Left ventricle myocardium inferior (tissue), 1 donor: ENCODE measurements around the gene WASL. TPM values are rescaled to one million over a fixed set of nuclear protein-coding genes. Genes with fewer than 3 reads are reported as not detected.

Experiments
- DNase-seq: peaks from one replicate; pipeline ENCODE4 v3.0.0-alpha.2; 2020
- H3K27ac ChIP-seq: fragments of 200-600 bp; replicated peaks from 2 replicates; pipeline ENCODE4 v1.8.0; 2021
- H3K27me3 ChIP-seq: fragments of 200-600 bp; 2 replicates; pipeline ENCODE4 v1.8.0; 2021; ENCODE audit warnings: low read depth
- H3K36me3 ChIP-seq: fragments of 200-600 bp; 2 replicates; pipeline ENCODE4 v1.8.0; 2021
- H3K4me1 ChIP-seq: fragments of 200-600 bp; 2 replicates; pipeline ENCODE4 v1.8.0; 2021
- H3K4me3 ChIP-seq: fragments of 200-600 bp; 2 replicates; pipeline ENCODE4 v1.8.0; 2021; ENCODE audit warnings: mild to moderate bottlenecking, moderate library complexity
- H3K9me3 ChIP-seq: fragments of 200-600 bp; replicated peaks from 2 replicates; pipeline ENCODE4 v1.8.0; 2021
- intact Hi-C: fragments of 100-400 bp; cut with micrococcal nuclease; formaldehyde crosslinking; loops from one replicate; pipeline ENCODE4 v1.11.0; 2022
- total RNA-seq: library from RNA; stranded (reverse); fragmentation: NEBNext Ultra II Directional; extraction: Animal tissue kit (Norgen Biotek cat#: 25700); gene quantifications from one replicate; pipeline ENCODE4 v1.2.1, GENCODE V29; 2021
- TF ChIP-seq, protein P1 (sequence below): fragments of 200-600 bp; IDR thresholded peaks from 2 replicates; pipeline ENCODE4 v1.8.0; 2021; ENCODE audit warnings: antibody characterized with exemption, mild to moderate bottlenecking, borderline replicate concordance
- donor health status: DM: no; HTN: yes; CAD: no; lungs with severe emphysema.

Gene WASL
- total RNA-seq, 1 donor from 2014 or later: 27.5 TPM

DNA sequence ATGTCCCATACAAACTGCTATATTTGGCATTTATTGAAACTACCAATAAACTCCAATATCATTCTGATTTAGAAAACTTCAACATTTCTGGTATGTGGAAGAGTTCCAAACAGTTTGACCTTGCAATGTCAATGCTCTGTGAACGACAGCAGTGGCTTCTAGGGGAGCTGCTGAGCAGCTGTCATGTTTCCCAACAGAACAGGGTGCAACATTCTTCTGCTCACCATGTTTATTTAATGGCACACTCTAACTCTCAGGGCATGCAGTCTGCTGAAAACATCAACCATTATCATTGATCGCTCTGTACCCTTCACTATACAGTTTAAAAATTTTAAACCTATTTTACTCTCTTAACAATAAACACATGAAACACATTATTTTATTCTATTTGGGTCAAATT is 67.2 kb downstream of the WASL start:
- intact Hi-C loops: loop anchor here (5.0 kb wide), 1 partner anchor 186 kb away; no protein-coding TSS in a partner anchor
- TF ChIP-seq, protein P1, sequence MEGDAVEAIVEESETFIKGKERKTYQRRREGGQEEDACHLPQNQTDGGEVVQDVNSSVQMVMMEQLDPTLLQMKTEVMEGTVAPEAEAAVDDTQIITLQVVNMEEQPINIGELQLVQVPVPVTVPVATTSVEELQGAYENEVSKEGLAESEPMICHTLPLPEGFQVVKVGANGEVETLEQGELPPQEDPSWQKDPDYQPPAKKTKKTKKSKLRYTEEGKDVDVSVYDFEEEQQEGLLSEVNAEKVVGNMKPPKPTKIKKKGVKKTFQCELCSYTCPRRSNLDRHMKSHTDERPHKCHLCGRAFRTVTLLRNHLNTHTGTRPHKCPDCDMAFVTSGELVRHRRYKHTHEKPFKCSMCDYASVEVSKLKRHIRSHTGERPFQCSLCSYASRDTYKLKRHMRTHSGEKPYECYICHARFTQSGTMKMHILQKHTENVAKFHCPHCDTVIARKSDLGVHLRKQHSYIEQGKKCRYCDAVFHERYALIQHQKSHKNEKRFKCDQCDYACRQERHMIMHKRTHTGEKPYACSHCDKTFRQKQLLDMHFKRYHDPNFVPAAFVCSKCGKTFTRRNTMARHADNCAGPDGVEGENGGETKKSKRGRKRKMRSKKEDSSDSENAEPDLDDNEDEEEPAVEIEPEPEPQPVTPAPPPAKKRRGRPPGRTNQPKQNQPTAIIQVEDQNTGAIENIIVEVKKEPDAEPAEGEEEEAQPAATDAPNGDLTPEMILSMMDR: no peak
- Histone ChIP-seq H3K4me1 (peaks cover 60% of the 10 kb centered on the region), H3K36me3 (peaks cover 15% of the 10 kb centered on the region), H3K27me3 (no peaks in the 10 kb centered on the region), H3K4me3 (no peak overlapping the region), H3K9me3 (no peaks in the 10 kb centered on the region), H3K27ac (peak overlapping the region; percentile 64)
- no peak for DNase-seq

DNA sequence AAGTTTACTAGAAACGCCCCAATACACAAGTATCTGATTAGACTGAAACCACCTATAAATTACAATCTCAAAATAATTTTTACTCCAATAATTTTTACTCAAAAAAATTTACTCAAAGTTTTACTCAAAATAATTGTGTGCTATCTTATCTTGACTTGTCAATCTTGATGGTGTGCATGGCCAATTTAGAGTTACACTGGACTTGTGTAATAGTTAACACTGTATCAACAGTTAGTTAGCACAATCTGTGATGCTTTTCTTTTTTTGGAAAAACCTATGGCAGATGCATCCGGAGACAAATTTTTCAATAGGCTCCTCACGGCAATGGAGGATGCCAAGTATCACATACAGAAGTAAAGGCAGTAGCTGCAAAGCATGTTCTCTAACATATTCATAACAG is 68.2 kb downstream of the WASL start:
- H3K27ac ChIP-seq: peak overlapping the region; percentile 64
- no peaks in the 10 kb centered on the region for H3K27me3 ChIP-seq
- no peak overlapping the region for H3K4me3 ChIP-seq
- no peaks in the 10 kb centered on the region for H3K9me3 ChIP-seq
- intact Hi-C loops: loop anchor here (5.0 kb wide), 1 partner anchor 187 kb away; no protein-coding TSS in a partner anchor
- DNase-seq: no peak
- peaks cover 15% of the 10 kb centered on the region for H3K36me3 ChIP-seq
- H3K4me1 ChIP-seq: peaks cover 64% of the 10 kb centered on the region
- TF ChIP-seq, protein P1: no peak

DNA sequence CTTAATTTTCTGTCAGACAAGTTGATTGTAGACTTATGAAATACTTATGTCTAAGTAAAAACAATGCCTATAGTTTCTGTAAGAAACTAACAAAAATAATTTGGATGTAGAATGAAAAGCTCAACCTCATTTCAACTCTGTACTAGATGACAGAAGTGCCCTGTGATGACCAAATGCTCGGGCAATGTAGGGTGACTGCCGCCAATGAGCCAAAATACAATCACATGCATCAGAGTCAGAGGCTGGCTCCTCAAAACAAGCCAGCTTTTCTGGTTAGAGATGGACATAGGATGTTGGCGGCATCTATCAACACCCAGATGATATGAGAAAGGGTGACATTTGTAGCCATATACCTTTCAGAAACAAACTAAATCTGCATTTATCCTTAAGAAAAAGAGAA is 69.2 kb downstream of the WASL start:
- intact Hi-C loops: loop anchor here (5.0 kb wide), 1 partner anchor 188 kb away; no protein-coding TSS in a partner anchor
- H3K4me3 ChIP-seq: no peak overlapping the region
- H3K4me1 ChIP-seq: peaks cover 74% of the 10 kb centered on the region
- H3K9me3 ChIP-seq: no peaks in the 10 kb centered on the region
- peaks cover 15% of the 10 kb centered on the region for H3K36me3 ChIP-seq
- peak overlapping the region; percentile 64 for H3K27ac ChIP-seq
- TF ChIP-seq, protein P1: no peak
- H3K27me3 ChIP-seq: no peaks in the 10 kb centered on the region
- no peak for DNase-seq

DNA sequence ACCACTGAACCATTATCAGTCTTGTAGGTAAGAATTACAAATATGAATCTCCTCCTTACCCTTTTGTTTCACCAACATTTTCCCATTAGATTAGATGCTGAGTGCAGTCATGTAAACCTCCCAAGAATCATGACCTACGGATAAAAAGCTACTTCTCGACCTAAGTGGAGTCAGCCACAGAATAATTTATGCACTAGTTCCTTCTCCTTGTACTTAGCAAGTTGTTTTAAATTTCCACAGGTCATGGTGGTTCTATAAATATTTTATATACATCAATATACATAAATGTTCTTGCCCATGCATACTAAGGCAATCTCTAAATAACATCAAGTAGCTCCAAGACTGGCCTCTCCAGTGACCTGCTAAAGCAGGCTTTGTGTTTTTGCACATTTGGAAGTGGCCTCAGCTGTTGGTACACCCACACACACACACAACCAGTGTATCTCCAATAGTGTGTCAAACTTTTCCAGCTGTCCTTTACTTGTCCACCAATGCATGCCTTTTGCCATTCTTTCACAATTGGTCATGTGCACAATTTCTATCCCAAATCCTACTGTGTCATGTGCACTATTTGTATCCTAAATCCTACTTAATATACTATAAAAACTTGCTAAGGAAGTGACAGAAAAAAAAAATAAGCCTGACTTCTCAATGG is 71.6 kb downstream of the WASL start:
- Histone ChIP-seq H3K27ac (no peak overlapping the region), H3K36me3 (peaks cover 3% of the 10 kb centered on the region), H3K9me3 (no peaks in the 10 kb centered on the region), H3K4me1 (peaks cover 80% of the 10 kb centered on the region), H3K27me3 (no peaks in the 10 kb centered on the region), H3K4me3 (no peak overlapping the region)
- DNase-seq: no peak
- TF ChIP-seq, protein P1: no peak
- intact Hi-C loops: no loop called here

DNA sequence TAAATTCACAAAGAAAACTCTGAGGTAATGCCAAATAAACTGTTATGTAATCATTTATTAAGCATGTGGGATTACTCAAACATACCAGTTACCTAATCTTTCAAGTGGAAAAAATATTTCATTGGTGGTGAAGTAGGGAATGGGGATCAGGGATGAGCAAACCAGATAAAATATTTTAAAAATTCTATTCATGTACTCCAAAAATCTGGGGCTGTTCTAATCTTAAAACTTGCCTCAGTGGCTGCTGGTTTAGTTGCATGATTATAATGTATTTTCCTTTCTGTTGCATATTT is 73.7 kb downstream of the WASL start:
- Histone ChIP-seq H3K4me3 (no peak overlapping the region), H3K4me1 (peaks cover 60% of the 10 kb centered on the region), H3K9me3 (no peaks in the 10 kb centered on the region), H3K27me3 (no peaks in the 10 kb centered on the region), H3K36me3 (no peaks in the 10 kb centered on the region), H3K27ac (peak overlapping the region; percentile 51)
- TF ChIP-seq, protein P1: no peak
- DNase-seq: no peak
- intact Hi-C loops: no loop called here
